ENCODE data around the gene MAPK7.

DNA sequence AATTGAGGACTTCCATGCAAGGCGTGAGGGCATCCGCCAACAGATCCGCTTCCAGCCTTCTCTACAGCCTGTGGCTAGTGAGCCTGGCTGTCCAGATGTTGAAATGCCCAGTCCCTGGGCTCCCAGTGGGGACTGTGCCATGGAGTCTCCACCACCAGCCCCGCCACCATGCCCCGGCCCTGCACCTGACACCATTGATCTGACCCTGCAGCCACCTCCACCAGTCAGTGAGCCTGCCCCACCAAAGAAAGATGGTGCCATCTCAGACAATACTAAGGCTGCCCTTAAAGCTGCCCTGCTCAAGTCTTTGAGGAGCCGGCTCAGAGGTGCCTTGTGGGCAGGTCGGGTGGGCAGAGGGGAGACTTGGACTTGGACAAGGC lies 3.1 kb downstream of the MAPK7 start:
- TF ChIP-seq CTCF (IDR thresholded peaks at IDR 0.05) (no peak), POLR2A (IDR thresholded peaks at IDR 0.05) (no peak), POLR2AphosphoS5 (IDR thresholded peaks at IDR 0.05) (no peak)

Data from prostate gland (tissue), 2 donors.